GM19328 (cell line): ENCODE measurements around the gene SLC25A51.

Experiments used
- ATAC-seq: cut with Tn5 transposase; IDR thresholded peaks from one replicate; pipeline ENCODE4 v1.9.1; 2021; ENCODE audit warnings: mild to moderate bottlenecking, moderate library complexity; ENCODE audit not compliant: unreplicated experiment

Gene SLC25A51

GRCh38 chr9:37937366-37937765, 33.4 kb upstream of the SLC25A51 start:
- no peak for ATAC-seq

- ATAC-seq = no peak
Measured at GRCh38 chr9:37936965-37937364, 33.0 kb upstream of the SLC25A51 start.

- no peak for ATAC-seq
Measured at GRCh38 chr9:37936376-37936775, 32.4 kb upstream of the SLC25A51 start.

GRCh38 chr9:37935096-37935495, 31.2 kb upstream of the SLC25A51 start:
- no peak for ATAC-seq

- ATAC-seq = no peak
Measured at GRCh38 chr9:37931592-37931991, 27.7 kb upstream of the SLC25A51 start.

GRCh38 chr9:37929441-37929895, 25.5 kb upstream of the SLC25A51 start:
- no peak for ATAC-seq

GRCh38 chr9:37928552-37929430, 24.9 kb upstream of the SLC25A51 start:
- no peak for ATAC-seq

- no peak for ATAC-seq
Measured at GRCh38 chr9:37927601-37928551, 23.9 kb upstream of the SLC25A51 start.

- ATAC-seq = no peak
Measured at GRCh38 chr9:37927132-37927531, 23.2 kb upstream of the SLC25A51 start.

GRCh38 chr9:37926737-37927118, 22.8 kb upstream of the SLC25A51 start:
- ATAC-seq = no peak

GRCh38 chr9:37925786-37926736, 22.1 kb upstream of the SLC25A51 start:
- no peak for ATAC-seq

GRCh38 chr9:37925006-37925405, 21.1 kb upstream of the SLC25A51 start:
- ATAC-seq = no peak

- ATAC-seq = no peak
Measured at GRCh38 chr9:37924538-37924937, 20.6 kb upstream of the SLC25A51 start.

GRCh38 chr9:37923796-37924427, 20.0 kb upstream of the SLC25A51 start:
- no peak for ATAC-seq

- no peak for ATAC-seq
Measured at GRCh38 chr9:37923118-37923795, 19.3 kb upstream of the SLC25A51 start.

- no peak for ATAC-seq
Measured at GRCh38 chr9:37922363-37923117, 18.6 kb upstream of the SLC25A51 start.

- no peak for ATAC-seq
Measured at GRCh38 chr9:37921546-37922300, 17.8 kb upstream of the SLC25A51 start.

- no peak for ATAC-seq
Measured at GRCh38 chr9:37921168-37921510, 17.2 kb upstream of the SLC25A51 start.
